ENCODE results near the gene GMFB.
"Not testable (repeated sequence)": the region's sequence is repeated elsewhere in the genome, so short reads cannot be mapped to it uniquely, and the experiment has no call there.

GMFB gene

DNA sequence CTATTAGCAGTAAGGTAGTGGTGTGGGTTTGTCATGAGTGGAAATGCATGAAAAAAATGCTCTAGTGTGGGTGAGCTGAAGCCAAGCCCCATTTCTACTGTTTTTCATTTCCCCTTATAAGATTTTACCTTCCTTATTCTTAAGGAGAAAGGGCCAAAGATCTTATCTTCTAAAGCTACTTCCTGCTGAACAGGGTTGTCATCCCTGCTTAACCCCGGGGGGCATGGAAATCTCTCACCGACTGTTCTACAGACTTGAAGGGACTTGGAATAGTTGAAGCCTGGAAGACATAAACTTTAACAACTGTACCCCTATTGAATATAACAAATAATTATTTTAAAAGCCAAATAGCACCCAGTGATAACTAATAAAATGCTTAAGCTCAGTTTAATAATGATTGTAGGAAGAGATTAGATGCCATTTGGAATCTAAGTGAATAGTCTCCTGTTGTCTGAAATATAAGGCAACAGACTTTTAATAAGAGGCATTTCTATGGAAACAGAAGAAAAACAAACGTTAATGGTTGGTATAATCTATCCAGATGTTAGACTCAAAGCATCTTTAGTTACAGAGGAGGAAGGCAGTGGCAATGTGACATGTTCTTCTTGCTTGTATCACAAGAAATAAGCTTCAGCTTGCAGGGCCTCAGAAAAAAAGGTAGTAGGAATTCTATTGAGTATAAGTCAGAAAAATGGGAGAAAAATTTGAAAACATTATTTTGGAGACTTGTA lies 1.8 kb upstream of the GMFB start:
- DNase-seq, result no peak

DNA sequence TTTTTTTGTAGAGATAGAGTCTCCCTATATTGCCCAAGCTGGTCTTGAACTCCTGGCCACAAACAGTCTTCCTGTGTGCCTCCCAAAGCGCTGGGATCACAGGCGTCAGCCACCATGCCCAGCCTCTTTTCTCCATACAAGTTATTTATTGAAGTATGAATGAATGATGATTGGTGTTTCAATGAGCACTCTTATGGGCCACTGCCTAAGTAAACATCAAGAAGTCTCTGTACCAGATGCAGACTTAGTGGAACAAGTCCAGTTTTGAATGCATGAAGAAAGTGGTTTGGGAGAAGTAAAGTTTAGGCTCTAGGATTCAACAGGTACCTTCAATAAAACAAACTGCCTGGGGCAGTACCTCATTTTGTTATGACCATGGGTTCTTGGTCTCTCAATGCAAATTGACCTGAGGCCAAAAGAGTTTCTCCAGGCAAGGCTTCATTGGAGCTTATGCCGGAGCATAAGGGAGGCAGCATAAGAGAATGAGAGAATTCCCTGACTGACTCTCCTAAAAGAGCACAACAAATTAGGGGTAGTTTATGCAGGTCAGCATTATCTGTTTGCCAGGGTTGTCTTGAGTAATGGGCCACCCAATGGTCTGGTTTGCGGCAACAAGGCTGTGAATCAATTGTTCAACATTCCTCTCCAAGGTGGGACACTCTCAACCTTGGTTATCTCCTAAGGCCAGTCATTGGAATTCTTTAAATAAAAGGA lies 1.1 kb upstream of the GMFB start:
- no peak for DNase-seq

DNA sequence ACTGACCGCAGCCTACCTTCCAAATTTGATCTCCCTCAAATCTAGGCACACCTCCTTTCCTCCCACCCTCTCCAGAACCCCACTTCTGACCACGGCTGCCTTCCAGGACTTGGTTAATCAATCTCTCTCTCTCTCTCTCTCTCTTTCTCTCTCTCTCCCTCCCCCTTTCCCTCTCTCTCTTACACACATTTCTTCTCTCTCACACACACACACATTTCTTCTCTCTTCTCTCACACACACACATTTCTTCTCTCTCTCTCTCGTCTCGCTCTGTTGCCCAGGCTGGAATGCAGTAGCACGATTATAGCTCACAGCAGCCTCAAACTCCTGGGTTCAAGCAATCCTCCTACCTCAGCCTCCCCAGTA lies 521 bp upstream of the GMFB start:
- DNase-seq, result no peak

DNA sequence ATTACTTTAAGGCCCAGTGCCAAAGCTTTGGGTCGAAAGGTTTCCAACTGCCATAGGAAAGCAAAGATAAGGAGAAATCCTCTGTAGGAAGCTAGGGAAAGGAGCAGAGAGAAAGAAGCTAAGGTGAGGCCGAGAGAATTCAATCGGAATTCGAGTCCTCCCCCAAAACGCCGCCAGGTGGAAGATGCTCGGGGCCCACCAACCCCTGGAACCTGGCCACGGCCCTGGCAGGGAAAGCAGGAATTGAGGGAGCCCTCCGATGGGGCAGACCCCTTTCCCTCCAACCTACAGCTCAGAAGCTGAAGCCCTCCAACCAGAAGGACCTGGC lies 498 bp downstream of the GMFB start:
- DNase-seq, result no peak

DNA sequence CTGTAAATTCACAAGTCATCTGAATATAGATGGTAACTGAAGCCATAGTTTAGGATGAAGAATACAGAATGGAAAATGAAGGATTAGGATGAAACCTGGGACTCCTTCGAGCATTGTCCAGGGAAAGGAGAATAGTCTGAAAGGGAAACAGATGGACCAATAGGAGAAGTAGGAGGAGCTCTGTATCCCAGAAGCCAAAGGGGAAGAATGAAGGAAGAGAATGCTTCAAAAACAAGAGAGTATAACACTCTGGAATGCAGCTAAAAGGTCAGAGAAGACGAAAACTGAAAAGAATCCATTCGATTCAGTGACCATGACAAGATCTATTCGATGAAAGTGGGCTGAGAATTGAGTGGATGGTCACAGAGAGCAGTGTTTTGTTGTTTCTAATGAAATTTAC lies 1.0 kb downstream of the GMFB start:
- DNase-seq, result no peak

DNA sequence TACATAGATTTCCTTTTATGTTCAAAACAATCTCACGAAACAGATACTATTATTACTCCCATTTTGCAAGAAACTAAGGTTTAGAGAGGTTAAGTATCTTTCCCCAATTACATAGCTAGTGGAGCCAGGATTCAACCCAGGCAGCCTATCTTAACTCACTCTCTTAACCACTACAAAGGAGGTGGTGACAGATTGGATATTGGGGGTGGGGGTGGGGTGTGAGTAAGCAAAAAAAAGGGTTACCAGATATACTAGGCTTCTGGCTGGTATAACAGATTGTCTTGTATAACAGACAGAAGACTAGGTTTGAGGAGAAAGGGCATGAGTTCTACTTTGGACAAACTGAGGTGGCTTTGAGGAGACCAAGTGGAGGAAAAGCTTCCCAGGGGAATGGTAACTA lies 2.1 kb downstream of the GMFB start:
- DNase-seq, result no peak

DNA sequence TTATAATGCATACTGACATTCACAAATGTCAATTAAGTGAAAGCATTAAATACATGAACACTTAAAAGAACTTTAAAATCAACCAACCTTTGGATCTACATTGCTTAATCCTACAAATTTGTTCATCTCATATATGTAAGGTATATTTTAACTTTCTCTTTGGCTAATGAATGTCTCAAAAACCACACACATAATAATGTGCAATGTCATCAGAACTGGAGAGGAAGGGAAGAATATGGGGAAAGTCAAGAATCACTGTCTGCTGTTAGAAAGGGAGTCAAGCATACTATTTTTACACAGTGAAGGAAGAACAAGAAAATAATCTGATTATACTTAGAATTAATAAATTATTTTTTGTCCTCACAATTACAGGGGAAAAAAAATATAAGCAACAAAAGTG lies 4.9 kb downstream of the GMFB start:
- DNase-seq, result no peak

DNA sequence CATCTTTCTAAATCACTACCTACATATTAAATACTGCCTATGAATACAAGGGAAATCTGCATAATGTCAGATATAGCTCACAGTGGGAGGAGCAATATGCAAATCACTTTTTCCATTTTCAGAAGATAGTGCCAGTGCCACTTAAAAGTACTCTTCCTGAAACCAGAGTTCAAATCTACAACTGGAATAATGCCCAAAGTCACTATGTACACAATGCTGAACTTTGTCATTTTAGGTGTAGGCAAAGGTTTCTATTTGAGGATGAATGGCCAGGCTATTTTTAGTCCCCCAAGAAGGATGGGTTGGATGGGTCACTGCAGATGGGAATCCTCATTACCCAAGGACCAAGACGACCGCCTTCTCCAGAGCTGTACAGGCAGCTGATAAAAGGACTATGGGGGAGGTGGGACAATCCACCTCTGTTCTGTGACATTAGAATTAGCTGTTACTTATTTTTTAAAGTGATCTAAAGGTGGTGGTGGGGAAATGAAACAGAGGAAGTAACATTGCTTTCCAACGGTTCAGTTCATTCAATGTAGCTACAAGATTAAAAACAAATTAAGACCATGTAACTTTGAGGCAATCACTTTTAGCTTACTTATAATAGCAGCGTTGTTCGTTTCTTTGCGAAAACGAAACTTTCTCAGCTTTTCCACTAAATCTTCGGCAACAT lies 5.6 kb downstream of the GMFB start:
- DNase-seq, result no peak

DNA sequence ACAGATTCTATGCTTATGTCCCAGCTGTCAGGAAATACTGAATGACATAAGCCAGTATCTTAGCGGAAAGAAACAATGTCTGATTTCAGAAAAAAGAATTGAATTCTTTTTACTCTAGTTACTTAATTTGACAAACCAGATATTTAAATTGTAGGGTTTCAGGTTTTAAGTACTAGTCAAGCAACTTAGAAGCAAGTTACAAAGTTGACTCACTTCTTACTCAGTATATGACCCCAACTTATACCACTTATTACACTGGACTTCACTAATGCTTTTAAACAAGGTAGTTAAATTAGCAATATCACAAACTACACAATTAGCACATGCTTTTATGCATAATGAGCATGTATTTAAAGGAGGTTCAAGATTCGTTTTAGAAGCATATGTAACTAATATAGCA lies 7.1 kb downstream of the GMFB start:
- DNase-seq, result no peak

DNA sequence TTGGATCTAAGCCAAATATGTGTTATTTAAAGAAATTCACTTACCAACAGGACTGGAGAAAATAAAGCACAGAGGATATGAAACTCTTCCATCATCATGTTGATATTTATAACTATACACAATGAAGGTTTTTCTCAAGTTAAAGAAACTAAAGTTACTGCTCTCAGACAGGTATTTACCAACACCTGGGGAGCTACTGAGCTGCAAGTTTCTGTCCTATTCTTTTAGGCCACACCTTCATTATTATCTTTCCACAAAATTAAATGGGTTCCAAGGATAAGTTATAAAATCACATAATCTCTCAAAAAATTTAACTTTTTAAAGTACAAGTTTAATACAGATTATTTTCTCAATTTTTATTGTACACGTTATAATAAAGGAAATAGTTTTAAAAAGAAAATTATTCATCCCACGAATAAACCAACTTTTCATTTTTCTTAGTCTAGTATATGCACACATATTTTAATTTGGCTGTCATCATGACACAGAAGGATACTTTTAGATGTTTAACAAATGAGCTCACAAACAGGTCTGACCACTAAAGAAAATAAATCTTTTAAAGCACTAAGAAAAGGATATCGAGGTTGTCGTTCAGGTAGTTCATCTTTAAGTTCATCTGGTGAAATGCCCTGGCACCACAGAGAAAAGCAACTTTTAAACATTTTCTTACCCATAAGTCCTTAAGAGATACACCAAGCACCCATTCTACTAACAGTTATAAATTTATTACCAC lies 7.8 kb downstream of the GMFB start:
- no peak for DNase-seq

DNA sequence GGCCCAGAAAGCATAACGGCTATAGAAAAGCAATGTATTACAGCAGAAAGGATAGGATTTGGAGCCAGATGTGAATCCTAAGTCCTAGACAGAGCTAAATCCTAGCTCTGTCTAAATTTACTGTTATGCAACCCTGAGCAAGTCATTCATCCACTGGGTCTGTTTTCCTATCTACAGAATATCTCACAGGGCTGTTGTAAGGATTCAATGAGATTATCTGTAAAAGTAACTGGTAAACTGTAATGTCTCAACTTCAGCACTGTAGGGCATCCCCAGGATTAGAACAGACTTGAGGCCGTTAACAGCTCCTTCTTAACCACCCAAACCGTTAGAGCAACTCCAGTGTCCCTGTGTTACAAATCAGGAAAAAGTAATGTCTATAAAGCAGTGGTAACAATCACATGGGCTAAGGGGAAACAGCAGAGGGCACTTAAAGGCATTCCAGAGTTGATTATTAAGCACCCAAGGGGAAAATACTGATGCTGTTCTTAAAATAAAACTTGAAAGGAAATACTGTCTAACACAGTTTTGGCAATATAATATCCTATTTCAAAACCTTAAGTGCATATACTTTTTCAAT lies 10.1 kb downstream of the GMFB start:
- DNase-seq, result no peak

DNA sequence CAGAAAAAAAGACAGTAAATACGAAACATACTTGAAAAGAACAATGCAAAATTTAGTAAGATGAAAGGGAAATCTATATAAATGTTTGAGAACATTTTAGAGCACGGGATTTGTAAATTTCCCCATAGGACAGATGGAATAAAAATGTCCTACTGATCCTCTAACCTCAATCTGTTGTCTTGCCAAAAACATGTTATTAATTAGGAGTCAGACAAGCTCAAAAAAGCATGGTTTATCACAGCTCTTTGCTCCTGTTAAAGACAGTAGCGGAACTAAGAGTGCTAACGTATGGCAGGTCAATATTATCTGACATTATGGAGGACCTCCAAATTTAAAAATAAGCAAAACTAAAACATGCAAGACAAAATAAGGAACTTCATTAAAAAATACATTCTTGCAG lies 12.9 kb downstream of the GMFB start:
- no peak for DNase-seq

DNA sequence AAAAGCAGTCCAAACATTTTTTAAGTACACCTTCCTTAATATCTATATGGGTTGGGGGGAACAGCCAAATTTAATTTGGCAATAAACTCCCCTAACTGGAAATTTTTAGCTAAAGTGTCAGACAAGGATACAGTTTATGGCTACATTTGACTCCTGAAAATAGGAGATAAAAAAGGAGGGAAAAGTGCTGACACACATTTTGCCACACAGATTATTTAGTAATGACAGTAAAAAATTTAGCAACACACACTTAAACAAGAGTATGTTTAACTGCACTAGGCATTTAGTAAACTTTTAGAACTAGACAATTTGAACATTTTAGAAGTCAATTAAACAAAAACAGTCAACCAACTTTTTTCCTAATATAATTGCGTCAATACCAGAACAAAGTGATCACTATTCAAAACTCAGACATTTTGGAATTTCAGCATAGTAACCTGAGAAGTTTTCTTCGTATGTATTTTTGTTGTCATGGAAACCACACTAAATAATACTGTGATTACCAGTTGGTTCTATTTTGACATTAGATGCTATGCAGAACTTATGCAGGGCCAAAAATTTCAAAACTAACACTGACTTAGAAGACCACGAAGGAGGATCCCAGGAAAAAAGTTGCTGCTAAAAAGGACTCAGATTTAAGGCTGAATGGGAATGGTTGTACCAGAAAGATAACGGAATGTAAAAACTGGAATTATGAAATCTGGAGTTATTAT lies 13.4 kb downstream of the GMFB start:
- no peak for DNase-seq

DNA sequence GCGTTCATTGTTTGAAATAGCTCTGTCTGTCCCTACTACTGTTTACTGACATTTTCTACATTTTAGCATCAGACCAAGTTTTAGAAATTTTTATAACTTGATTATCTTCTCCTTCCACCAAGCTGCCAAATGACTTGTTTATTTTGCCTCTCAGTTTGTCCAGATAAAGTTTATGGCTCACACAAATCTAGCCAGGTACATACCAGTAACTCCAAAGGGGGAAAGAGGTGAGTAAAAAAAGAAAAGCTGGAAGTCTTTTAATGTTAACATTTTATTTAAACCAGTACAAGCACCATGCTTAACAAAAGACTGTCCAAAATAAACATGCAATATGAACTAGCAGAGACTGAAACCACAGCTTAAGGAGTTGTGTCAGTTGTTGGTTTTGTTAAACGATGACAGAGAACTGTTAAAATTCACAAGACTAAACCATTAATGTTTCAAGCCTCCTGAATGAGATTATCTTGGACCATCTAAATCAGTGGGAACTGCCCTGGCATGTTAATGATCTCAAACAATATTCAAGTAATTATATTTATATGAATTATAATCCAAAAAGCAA lies 14.5 kb downstream of the GMFB start:
- DNase-seq, result no peak

DNA sequence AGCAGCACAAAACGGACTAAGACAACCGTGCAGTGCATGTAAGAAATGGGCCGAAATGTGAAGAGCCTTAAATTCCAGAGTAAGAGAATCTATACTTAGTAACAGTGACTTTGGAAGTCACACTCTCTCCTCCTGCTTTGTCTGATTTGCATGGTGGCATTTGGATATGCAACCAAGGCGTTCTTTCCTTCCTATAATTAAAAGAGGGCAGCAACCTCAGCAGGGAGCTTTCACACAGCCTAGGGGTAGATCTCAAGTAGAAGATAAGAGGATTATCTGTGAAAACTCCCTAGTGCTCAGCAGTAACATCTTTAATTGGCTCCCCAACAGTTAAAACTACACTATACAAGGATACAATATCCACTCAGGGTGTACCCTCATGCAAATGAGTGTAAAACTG lies 16.5 kb downstream of the GMFB start:
- DNase-seq, result no peak

DNA sequence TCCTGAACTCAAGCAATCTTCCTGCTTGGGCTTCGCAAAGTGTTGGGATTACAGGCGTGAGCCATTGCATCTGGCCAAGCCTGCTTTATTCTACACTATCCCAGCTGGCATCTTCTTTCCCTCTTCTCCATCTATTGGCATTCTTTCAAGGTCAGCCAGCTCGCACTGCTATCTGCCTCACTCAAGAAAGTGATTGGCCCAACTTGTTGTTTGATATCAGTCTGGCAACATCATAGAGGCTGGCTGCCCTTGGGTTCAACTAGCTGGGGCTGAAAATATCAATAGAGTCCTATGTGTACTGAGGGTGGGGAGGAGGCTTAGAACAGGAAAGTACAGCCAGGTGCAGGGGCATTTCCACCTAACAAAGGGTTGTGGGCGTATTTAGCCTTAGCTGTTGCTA lies 17.1 kb downstream of the GMFB start:
- no peak for DNase-seq

DNA sequence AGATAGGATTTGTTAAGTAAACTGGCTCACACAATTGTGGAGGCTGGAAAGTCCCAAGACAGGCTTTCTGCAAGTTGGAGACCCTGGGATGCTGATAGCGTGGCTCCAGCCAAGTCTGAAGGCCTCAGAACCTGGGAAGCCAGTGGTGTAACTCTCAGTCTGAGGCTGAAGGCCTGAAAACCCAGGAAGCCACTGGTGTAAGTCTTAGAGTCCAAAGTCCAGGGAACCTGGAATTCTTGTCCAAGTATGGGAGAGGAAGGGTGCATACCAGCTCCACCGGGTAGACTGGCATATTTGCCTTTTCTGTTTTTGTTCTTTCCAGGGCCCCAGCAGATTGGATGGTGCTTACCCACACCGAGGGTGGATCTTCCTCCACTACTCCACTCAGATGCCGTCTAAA lies 18.1 kb downstream of the GMFB start:
- no peak for DNase-seq

DNA sequence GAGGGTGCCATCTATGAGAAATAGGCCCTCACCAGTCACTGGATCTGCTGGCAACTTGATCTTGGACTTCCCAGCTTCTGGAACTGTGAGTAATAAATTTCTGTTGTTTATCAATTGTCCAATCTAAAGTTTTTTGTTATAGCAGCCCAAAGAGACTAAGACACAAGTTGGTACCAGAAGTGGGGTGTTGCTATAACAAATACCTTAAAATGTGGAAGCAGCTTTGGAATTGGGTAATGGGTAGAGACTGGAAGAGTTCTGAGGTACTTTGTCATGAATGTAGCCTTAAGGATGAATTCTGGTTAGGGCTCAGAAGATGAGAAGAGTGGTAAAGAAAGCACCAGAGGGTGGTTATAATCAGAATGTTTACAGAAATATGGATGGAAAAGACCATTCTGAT lies 21.5 kb downstream of the GMFB start:
- DNase-seq, result no peak

DNA sequence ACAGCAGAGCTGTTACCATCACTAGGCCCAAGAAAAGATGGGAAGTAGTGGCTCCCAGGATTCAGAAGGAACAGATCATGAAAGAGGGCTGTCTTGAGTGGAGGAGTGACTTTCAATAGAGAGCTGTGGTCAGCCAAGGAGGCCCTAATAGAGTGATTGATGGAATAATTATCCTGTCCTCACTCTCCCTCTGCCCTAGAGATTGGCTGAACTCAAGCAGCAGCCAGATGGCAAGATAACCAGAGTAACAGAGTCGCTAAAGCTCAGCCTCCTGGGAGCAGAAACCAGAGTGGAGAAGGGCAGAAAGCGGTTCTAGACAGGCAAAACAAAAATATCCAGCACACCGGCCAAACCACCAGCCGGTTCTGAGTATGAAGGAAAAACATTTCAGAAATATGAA lies 23.1 kb downstream of the GMFB start:
- DNase-seq, result no peak

DNA sequence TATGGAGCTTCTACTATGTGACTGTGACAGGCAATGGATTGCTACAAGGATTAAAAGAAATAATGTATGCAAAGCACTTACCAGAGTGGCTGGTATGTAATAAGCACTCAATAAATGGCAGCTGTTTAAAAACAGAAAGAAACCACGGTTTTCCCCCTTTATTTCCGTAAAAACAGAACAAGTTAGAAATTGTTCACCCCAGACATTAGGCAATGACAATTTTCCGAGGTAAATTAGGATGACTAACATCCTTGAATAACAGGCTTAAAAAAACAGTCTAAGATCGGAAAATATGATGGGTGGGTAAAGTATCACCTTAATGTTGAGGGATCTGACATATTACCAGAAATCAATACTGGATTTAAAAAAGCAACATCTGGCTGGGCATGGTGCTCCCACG lies 26.7 kb downstream of the GMFB start:
- DNase-seq, result no peak

DNA sequence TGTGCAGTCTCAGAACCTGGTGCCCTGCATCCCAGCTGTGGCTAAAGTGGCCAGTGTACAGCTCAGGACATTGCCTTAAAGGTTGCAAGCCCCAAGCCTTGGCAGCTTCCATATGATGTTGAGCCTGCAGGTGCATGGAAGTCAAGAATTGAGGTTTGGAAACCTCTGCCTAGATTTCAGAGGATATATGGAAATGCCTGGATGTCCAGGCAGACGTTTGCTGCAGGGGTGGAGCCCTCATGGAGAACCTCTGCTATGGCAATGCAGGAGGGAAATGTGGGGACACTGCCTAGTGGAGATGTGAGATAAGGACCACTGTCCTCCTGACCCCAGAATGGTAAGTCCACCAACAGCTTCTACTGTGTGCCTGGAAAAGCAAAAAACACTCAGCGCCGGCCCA lies 29.7 kb downstream of the GMFB start:
- DNase-seq, result no peak

DNA sequence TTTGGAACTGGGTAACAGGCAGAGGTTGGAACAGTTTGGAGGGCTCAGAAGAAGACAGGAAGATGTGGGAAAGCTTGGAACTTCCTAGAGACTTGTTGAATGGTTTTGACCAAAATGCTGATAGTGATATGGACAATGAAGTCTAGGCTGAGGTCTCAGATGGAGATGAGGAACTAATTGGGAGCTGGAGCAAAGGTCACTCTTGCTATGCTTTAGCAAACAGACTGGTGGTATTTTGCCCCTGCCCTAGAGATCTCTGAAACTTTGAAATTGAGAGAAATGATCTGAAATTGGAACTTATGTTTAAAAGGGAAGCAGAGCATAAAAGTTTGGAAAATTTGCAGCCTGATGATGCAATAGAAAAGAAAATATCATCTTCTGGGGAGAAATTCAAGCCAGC lies 30.2 kb downstream of the GMFB start:
- not testable (repeated sequence) for DNase-seq

DNA sequence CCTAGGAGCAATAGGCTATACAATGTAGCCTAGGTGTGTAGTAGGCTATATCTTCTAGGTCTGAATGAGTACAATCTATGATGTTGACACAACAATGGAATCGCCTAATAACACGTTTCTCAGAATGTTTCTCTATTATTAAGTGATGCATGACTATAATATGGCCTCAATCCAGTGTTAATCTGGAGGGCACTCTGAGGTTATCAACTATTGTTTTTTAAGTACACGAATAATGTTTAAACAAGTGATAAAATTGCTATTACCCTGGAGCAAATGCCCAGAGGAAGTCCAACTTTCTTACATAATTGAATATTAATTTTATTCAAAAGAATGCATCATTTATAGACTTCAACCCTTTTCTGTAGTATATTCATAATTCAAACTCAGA lies 31.2 kb downstream of the GMFB start:
- no peak for DNase-seq
